Islet of Langerhans (tissue), 1 donor: ENCODE results near the gene NLRX1.
A peak's percentile ranks its signal among the peaks of the same experiment; 100 is the strongest.
"Not testable (repeated sequence)": the region's sequence is repeated elsewhere in the genome, so short reads cannot be mapped to it uniquely, and the experiment has no call there.

ENCODE experiments used
- FAIRE-seq: peaks from one replicate; lab custom pipeline; 2011; peaks lifted over from hg19 to GRCh38; lab: Jason Lieb, UNC

The NLRX1 gene

DNA sequence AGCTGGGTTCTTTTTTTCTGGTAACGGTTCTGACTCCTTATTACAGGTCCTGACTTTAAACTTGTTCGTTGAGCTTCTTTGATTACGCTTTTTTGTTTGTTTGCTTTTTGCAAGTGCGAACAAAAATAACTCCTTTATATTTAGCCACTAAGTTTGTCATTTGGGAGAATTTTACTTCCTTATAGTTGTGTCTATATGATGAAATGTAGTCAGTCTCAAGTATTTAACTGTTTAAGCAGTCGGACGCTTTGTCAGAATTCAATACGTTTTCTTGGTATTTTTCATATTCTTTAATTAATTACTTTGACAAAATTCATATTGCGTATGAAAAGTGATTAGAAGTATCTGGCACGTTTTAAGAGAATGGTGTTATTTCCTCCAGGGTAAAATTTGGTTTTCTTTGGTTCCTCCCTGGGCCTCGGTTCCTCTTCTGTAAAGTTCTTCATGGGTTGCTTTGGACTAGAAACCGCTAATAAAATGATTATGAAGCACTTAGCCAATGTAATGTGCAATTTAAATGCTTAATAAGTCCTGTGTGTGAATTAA, 39.0 kb downstream of the NLRX1 start:
- FAIRE-seq: no peak

DNA sequence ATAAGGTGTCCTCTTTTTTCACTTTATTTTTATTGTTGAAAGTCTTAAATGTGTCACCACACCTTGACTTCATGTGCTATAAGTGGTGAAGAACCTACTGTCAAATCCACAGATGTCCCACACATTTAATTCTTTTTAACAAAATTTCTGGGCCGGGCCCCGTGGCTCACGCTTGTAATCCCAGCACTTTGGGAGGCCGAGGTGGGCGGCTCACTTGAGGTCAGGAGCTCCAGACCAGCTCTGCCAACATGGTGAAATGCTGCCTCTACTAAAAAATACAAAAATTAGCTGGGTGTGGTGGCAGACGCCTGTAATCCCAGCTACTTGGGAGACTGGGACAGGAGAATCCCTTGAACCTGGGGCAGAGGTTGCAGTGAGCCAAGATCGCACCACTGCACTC, 40.7 kb downstream of the NLRX1 start:
- no peak for FAIRE-seq

DNA sequence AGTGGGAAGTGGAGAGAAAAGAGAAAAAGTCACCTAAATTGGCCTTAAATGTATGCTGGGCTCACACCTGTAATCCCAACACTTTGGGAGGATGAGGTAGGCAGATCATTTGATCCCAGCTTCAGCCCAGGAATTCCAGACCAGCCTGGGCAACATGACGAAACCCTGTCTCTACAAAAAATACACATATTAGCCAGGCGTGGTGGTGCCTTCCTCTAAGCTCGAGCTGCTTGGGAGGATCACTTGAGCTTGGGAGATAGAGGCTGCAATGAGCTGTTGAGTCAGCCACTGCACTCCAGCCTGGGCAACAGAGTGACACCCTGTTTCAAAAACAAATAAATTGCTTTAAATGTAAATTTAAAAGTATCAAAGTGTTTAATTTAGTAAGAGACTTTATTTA, 41.5 kb downstream of the NLRX1 start:
- no peak for FAIRE-seq

DNA sequence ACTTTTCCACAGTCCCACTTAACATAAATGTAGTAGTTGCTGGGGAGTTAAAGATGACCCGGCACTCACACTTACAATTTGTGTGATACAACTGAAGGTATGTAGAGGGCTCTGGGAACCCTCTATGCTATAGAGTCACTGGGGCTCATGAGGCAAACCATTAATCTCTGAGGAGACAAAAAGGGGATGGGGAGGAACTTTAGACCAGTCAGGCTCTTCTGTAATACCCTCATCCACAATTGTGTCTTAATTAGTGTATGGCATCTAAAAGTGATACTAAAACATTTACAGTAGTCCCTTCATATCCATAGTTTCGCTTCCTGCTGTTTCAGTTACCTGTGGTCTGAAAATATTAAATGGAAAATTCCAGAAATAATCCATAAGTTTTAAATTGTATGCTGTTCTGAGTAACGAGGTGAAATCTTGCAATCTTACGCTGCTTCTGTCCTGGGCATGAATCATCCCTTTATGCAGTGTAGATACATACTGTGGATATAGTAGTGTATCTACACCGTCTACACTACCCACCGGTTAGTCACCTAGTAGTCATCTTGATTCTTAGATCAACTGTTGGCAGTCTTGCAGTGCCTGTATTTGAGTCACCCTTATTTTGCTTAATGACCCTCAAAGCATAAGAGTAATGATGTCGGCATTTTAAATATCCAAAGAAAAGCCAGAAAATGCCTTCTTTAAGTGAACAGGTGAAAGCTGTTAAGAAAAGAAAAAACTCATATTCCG, 49.8 kb downstream of the NLRX1 start:
- FAIRE-seq: no peak

DNA sequence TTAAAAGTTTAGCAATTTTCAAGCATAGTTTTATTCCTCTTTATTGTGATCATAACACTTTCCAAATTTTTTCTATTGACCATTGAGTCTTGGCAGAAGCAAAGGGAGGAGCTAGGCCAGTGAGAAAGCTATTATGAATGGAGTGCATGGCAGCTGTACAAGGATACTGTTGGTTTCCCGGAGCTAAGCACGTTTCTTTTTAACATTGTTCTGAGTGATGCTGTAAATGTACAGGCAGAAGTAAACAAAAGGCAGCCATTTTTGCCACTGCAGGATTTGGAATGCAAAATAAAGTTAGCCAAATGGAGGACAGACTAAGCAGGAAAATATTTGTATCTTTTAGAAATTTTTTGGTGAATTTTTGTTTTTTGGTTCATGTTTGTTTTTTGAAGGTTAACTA, 53.8 kb downstream of the NLRX1 start:
- peak; percentile 69 for FAIRE-seq

DNA sequence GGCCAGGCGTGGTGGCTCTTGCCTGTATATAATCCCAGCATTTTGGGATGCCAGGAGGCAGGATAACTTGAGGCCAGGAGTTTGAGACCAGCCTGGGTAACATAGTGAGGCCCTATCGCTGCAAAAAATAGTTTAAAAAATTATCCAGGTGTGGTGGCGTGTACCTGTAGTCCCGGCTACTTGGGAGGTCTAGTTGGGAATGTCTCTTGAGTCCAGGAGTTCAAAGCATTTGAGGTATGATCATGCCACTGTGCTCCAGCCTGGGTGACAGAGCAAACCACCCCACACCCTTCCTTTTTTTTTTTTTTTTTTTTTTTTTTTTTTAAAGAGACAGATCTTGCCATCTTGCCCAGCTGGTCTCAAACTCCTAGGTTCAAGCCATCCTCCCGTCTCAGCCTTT, 54.4 kb downstream of the NLRX1 start:
- no peak for FAIRE-seq

DNA sequence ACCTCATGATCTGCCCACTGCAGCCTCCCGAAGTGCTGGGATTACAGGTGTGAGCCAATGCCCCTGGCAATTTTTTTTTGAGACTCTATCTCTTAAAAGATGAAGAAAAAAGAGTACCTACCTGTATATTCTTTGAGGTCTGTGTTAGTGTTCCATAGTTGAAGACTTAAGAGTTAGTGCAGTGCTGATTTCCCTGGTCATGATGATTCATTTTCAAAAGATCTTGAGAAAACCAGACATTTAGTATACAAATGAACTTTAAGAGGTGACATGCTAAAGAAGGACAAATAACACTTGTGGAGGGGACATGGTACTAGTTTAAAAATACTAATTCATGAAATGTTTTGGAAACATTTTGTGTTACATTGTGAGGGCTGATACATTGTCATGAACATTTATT, 55.3 kb downstream of the NLRX1 start:
- no peak for FAIRE-seq

DNA sequence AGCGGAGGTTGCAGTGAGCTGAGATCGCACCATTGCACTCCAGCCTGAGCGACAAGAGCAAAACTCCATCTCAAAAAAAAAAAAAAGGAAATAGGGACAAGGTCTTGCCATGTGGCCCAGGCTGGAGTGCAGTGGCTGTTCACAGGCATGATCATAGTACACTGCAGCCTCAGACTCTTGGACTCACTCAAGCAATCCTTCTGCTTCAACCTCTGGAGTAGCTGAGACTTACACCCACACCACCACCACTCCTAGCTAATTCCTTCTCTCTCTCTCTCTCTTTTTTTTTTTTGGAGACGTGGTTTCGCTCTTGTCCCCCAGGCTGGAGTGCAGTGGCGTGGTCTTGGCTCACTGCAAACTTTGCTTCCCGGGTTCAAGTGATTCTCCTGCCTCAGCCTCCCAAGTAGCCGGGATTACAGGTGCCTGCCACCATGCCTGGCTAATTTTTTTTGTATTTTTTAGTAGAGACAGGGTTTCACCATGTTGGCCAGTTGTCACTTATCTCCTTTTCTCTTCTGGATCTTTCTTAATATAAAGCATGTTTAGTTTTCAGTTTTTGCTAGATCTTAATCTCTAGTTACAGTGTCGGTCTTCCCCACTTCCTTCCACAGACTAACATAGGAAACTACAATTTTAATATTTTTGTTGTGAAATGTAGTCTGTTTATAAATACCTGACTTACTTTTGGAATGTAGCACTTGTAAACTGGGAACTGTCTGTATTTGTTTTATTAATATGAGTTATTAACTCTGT, 60.2 kb downstream of the NLRX1 start:
- FAIRE-seq: not testable (repeated sequence)

DNA sequence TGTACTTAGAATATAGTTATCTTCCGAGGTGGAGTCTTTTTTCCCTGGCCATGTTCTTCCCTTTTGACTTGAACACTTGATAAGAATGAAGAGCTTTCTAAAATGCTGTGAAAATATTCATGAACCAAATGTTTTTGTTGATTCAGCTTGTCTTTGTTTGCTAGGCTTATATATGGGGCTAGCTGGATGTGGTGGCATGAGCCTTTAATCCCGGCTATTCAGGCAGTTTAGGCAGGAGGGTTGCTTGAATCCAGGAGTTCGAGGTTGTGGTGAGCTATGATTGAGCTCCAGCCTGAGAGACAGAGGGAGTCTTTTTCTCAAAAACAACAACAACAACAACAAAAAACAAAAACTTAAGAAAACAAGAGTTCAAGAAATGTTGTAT, 60.8 kb downstream of the NLRX1 start:
- no peak for FAIRE-seq

DNA sequence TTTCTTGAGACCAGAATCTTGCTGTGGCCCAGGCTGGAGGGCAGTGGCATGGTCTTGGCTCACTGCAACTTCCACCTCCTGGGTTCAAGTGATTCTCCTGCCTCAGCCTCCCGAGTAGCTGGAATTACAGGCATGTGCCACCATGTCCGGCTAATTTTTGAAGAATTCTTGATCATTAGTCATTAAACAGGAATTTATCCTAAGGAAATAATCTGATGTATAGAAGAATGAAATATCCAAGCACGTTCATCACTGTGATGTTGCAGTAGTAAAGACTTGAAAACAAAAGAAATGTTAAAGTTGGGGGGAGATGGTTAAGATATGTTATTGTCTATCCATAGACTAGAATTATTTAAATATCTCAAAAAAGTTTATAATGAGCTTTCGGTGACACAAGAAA, 61.2 kb downstream of the NLRX1 start:
- no peak for FAIRE-seq
